HG03439 (cell line): ENCODE results near the gene KRTAP4-16.
"Not testable (repeated sequence)": the region's sequence is repeated elsewhere in the genome, so short reads cannot be mapped to it uniquely, and the experiment has no call there.

Source experiments
- ATAC-seq: cut with Tn5 transposase; IDR thresholded peaks from one replicate; pipeline ENCODE4 v1.9.1; 2021; ENCODE audit warnings: mild to moderate bottlenecking, moderate library complexity; ENCODE audit not compliant: unreplicated experiment

KRTAP4-16 gene

DNA sequence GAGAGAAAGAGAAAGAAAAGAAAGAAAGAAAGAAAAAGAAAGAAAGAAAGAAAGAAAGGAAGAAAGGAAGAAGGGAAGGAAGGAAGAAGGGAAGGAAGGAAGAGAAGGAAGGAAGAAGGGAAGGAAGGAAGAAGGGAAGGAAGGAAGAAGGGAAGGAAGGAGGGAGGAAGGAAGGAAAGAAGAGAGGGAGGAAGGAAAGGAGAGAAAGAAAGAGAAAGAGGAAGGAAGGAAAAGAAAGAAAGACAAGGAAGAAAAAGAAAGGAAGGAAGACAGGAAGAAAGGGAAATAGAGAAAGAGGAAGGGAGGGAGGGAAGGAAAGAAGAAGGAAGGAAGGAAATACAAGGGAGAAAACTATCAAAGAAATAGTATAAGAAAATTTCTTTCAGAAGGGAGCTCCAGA is 25.2 kb downstream of the KRTAP4-16 start:
- ATAC-seq = no peak

DNA sequence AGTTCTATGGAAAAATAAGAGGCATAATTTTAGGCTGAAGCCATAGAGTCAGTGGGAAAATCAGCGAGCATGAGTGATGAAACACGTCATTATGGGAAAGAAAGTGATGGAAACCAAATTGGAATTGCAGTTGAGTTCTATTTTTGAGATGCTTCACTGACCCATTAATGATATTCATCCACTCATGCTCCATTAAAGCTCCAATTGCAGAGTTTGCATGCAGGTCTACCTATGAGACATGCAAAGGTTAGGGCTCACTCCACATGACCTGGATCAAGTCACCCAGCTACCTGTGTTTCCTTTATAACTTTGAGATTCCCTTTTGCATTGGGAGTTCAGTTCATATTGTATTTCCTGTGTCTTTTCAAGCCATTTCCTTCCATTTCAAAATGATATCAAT is 28.3 kb downstream of the KRTAP4-16 start:
- ATAC-seq = no peak

DNA sequence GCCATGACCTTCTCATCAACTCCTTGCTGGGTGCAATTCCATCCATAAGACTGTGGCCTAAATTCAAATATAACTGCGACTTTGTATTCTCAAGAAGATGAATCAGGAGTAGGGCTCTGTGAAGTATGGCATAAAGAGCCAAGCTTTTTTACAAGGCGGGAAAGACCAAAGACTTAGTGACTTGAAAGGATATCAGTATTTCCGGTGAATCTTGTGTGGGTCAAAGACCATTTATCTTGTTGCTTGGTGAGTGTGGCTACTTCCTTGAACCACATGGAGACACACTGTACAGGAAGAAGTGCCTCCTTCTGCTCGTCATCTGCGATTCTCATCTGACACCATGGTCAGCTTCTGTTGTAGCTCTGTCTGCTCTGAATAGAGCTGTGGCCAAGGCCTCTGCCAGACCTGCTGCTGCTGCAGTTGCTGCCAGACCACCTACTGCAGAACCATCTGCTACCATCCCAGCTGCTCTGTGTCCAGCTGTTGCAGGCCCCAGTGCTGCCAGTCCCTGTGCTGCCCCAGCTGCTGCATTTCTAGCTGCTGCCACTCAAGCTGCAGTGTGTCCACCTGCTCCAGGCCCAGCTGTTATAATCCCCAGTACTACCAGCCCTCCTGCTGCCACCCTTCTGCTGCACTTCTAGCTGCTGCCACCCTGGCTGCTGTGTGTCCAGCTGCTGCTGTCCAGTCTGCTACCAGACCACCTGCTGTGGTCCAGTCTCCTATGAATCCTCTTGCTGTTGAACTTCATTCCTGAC is 30.2 kb downstream of the KRTAP4-16 start:
- no peak for ATAC-seq

DNA sequence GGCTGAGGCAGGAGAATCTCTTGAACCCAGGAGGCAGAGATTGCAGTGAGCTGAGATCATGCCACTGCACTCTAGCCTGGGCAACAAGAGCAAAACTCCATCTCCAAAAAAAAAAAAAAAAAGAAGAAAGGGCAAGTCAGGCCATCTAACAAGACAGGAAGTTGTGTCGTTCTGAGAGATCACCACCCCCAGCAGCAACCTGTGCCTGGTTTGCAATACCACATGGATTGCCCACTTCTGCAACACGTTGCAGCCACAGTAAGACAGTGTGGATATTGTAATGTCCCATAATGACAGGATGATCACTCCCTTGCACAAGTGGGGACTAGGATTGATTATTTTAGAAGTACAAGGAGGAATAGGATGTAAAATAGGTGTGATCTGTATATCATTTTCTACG is 33.0 kb downstream of the KRTAP4-16 start:
- ATAC-seq = no peak

DNA sequence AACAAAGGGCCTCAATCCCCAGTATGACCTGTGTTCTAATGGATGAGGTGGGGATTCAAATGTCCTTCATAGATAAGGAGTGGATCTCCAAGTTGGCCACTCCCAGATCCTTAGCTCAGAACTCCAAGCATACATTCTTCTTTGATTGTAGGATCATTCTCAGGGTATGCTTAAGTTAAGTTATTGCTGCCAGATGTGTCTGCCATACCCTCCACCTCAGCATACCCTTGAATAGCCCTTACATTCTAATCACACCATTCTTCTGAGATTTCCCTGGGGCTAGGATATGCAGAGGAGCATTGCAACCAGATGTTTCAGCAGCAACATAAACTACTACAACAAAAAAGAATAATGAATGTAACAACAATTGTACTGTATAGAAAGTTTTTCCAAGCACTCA is 34.7 kb downstream of the KRTAP4-16 start:
- ATAC-seq = no peak

DNA sequence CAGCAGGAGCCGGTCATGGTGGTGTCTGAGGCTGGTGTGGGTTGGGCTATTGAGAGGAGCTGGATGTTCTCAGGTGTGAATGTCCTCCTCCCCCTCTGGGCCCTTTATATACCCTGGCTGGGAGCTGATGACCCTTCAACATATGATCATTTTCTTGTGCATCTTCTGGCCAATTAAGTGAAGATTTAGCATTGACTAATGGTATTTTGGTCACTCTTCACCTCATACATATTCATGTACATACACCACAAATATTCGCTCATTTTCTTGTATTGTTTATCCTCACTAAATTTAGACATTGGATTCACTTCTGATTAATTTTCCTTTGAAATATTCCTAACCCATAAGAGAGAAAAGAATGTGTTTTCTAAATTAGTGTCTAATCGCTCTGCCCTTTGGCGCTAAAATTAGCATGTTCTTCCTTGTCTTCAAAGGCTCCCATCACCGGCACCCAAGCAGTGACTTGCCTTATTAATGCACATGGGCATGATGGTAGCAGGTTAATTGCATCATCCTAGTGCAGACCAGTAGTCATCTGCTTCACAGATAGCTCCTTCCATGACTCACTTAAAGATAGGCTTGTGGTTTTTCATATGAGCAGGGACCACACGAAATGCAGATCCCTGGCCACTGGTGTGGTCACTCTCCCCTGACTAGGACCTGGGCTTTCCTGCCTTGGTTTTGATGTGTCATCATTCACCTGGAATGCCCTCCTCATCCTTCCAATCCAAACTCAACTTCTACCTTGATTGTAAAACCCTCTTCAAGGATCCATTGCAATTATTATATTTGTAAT is 36.0 kb downstream of the KRTAP4-16 start, which contains the start of gene KRTAP2-4:
Gene KRTAP2-4, minus strand, starts transcription at position 51 of the 796 bp plus-strand sequence. Its CDS starts 34 bp downstream, at position 17.
- ATAC-seq = no peak

DNA sequence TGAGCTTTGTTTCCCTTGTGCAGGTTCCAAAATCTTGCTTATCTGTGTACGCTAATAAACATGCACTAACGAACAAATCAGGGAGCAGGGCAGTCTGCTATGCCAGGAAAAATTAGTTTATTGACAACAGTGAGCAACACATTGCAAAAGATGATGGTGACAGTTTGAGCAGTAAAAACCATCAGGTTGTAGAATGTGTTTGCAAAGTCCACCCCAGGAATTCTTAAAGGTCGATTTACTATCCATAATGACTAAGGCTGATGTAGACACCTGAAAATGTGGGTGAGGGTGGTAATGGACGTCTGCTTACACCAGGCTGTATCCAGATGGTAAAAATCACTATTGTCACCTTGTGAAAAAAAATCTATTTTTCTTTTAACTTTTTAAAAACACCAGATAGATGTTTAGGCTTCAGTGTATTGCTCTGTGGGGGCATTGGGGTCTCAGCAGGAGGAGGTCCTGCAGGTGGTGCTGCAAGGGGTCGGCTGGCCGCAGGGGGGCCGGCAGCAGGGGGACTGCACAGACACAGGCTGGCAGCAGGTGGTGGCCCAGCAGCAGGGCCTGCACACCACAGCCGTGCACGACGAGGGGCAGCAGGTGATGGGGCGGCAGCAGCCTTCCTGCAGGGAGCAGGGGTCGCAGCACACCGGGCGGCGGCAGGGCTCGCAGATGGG is 36.9 kb downstream of the KRTAP4-16 start:
- not testable (repeated sequence) for ATAC-seq

DNA sequence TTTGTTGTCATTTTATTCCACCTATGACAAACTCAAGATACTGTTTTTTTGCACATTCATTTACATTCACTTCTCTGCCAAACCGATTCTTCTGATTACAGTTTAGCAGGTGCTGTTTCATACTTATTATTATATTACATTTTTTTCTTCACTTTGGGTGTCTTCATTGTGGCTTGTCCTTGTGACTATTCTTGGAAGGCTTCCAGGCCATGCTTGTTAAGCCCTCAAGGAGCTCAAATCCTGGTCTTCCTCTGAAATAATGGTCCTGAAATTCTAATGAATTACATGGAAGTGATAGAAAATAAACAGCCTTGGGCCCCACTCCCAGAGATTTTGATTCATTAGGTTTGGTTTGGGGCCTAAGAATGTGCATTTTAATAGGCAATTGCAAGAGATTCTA is 37.7 kb downstream of the KRTAP4-16 start:
- ATAC-seq = no peak

DNA sequence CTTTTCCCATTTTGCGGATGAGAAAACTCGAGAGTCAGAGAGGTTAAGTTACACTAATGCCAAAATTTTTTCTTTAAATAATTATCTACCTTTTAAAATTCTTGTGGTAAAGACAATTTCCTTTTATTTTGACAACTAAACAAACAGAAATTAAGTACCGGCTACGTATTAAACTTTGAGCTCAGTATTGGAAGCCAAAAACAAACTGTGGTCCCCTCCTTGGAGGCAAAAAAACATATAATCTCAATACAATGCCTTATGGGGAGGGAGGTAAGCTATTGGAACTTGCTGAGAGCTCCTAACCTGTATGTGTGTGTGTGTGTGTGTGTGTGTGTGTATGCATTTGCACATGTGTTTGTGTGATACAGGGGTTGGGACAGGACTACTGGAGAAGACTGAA is 38.6 kb downstream of the KRTAP4-16 start:
- no peak for ATAC-seq

DNA sequence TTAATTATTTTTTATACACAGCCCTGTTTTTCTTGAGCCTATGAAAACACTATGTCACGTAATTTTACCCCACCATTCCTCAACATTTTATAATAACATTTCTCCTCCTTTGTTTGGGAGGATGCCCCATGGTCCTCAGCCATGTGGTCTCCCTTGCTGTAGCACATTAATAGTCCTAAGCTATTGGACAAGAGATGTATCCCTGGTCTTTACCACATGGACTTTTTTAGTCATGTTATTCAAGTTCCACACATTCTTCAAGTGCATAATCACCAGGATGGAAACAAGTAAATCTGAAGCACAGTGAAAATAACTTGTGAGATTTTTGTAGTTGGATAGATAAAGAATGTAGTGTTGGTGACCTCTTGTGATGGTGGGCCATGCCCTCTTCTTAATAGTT is 40.0 kb downstream of the KRTAP4-16 start:
- no peak for ATAC-seq

DNA sequence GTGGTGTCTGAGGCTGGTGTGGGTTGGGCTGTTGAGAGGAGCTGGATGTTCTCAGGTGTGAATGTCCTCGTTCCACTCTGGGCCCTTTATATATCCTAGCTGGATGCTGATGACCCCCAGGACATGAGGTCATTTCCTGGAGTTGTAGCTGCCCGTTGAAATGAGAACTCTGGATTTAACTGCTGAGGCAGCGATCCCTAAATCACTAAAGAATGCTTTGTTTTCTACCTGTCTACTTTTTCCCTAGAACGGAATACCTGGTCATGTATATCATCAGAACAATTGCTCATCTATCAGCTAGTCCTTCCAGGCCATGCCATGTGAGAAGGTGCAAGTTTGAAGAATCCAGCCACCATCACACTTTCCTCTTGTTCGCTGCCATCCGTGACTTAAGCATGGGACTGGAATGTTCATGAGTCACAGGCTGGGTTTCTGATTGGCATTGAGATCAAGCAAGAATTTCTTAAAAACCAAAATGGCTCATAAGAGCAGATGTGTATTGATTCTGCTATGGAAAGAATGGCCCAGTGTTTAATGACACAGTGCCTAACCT is 41.9 kb downstream of the KRTAP4-16 start, which contains the start of gene KRTAP2-3:
Gene KRTAP2-3, minus strand, starts transcription at position 63 of the 553 bp plus-strand sequence. CDS start 64 bp downstream, outside the sequence.
- ATAC-seq = no peak

DNA sequence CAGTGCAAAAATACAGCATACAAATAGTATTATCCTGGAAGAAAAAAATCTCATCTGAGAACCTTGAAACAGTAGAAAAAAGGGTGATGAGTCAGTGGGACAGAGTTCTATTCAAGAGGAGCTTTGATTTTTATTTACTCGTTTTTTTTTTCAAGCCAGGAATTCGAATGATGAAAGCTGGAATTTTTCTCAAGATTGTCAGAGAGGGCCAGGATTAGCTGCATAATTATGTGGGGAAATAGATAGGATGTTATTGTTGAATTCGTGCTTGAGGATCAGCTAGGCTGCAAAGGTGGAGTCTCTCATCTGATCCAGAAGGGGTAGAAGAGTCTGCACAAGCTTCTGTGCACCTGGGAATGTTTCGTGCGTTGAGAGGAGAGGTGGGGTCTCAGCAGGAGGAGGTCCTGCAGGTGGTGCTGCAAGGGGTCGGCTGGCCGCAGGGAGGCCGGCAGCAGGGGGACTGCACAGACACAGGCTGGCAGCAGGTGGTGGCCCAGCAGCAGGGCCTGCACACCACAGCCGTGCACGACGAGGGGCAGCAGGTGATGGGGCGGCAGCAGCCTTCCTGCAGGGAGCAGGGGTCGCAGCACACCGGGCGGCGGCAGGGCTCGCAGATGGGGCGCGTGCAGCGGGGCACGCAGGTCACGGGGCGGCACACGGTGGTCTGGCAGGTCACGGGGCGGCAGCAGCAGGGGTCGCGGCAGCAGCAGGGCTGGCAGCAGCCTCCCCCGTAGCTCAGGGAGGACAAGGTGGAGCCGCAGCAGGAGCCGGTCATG is 42.5 kb downstream of the KRTAP4-16 start:
- ATAC-seq = not testable (repeated sequence)

DNA sequence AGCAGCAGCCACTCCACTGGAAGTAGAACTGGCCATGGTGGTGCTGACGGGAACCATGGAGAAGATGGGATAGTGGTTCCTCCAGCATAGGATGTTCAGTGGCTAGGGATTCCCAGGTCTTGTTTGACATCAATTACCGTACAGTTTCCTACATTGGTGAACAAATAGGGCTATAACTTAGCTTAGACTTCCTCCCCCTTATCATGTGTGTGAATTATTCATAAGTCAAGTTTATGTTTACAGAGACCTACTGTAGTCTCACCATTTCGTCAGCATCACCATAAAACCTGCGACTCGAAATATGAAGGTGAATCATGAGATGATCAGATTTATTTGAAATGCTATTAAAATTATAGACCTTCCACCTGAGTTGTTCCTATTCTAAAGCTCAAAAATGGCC is 43.3 kb downstream of the KRTAP4-16 start:
- ATAC-seq = no peak

DNA sequence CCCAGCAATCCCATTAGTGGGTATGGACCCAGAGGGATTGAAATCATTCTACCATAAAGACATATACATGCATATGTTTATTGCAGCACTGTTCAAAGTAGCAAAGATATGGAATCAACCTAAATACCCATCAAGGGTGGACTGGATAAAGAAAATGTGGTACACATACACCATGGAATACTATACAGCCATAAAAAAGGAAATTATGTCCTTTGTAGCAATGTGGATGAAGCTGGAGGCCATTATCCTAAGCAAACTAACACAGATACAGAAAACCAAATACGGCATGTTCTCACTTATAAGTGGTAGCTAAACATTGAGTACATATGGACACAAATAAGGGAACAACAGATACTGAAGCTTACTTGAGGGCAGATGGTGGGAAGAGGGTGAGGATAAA is 44.5 kb downstream of the KRTAP4-16 start:
- ATAC-seq = no peak

DNA sequence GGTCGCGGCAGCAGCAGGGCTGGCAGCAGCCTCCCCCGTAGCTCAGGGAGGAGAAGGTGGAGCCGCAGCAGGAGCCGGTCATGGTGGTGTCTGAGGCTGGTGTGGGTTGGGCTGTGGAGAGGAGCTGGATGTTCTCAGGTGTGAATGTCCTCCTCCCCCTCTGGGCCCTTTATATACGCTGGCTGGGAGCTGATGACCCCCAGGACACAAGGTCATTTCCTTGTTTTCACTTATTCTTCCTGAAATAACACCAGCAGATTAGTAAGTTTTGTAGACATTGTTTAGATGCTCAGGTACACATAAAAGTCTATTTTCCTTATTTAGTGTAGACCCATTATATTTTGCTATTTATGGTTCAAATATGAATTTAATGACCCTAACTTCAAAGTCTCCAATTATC is 46.9 kb downstream of the KRTAP4-16 start, which contains the start of gene KRTAP2-2:
Gene KRTAP2-2, minus strand, starts transcription at position 101 of the 400 bp plus-strand sequence. Its CDS starts 19 bp downstream, at position 82.
- not testable (repeated sequence) for ATAC-seq

DNA sequence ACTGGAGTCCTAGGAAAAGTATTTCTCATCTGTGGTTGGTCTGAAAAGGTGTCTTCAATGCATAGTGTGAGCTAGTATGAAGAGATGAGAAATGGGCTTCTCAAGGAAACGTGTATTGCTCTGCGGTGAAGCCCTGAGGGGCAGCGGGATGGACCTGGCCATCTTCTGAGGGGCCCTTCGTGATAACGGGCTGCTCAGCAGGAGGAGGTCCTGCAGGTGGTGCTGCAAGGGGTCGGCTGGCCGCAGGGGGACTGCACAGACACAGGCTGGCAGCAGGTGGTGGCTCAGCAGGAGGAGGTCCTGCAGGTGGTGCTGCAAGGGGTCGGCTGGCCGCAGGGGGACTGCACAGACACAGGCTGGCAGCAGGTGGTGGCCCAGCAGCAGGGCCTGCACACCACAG is 47.5 kb downstream of the KRTAP4-16 start:
- not testable (repeated sequence) for ATAC-seq

DNA sequence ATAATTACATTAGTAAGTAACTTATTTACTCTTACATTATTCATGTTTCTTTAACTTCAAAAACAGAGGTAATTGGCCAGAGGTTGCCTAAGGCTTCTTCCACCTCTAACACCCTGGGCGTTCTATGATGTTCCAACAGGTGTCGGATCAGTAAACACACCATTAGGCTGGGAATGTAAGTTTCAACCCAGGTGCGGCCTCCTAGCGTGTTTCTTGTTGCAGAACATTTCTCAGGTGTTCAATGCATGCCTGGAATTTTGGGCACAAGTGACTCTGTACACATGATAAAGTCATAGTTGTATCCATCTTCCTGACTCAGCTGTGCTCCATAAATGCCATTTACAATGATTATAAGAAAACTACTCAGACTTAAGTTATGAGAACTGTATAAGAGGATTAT is 48.0 kb downstream of the KRTAP4-16 start:
- ATAC-seq = no peak

DNA sequence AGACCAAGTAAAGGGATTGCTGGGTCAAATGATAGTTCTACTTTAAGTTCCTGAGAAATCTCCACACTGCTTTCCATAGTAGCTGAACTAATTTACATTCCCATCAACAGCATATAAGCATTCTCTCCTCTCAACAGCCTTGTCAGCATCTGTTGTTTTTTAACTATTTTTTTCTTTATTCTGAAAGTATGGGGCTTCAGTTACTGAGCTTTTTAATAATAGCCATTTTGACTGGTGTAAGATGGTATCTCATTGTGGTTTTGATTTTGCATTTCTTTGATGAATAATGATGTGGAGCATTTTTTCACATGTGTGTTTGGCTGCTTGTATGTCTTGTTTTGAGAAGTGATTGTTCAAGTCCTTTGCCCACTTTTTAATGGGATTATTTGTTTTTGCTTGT is 49.4 kb downstream of the KRTAP4-16 start:
- ATAC-seq = no peak
